Effector CD8-positive, alpha-beta T cell (primary cell): ENCODE measurements around the gene GPR153.

Experiments used
- DNase-seq: peaks from one replicate; lab custom pipeline; 2025; lab: John Stamatoyannopoulos, UW

The GPR153 gene

DNA sequence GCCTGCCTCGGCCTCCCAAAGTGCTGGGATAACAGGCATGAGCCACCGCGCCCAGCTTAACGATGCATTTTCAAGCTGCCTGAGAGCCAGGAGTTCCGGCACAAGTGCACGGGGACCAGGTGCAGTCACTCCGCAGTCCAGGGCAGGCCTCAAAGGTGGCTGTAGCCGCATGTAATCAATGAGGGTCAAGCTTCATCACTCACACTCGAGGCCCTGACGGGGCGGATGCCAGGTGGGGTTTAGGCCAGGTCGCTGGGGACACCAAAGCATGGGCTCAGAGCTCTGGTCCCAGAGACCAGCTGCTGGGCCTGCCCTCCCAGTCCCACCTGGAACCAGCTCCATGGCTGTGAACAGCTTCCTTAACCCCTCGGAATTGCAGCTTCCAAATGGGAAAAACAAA lies 26.1 kb upstream of the GPR153 start:
- DNase-seq = no peak

DNA sequence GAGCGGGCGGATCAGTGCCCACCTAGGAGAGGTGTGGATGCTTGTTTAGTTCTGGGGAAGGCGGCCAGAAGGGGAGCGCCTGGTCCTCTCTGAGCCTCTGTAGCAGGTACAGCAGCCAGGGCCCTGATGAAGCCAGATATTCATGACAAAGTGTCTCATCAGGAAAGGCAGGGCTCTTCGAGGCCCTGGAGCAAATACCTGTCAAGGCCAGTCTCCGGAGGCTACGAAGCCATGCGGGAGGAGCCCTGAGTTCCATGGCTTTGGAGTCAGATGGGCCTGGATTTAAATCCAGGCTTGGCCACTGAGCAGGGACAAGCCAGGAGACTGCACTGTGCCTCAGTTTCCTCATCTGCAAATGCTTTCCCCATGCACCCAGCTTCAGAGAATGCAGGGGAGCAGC lies 25.4 kb upstream of the GPR153 start:
- no peak for DNase-seq

DNA sequence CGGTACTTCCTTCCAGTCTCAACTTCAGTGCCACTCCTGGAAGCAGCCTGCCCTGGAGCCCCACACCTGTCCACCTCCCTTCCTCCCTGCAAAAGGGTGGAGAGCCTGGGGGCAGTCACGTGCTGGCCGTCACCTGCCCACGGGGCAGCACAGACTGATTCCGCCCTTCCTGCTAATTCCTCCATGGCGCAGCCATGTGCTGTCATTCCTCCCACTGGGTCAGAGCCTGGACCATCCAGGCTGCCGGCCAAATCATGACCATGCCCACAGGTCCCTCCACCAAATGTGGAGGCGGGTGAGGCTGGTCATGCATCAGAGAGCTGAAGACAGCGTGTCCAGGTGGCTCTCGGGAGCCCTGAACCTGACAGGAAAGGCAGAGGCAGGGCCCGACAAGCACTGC lies 24.4 kb upstream of the GPR153 start:
- no peak for DNase-seq

DNA sequence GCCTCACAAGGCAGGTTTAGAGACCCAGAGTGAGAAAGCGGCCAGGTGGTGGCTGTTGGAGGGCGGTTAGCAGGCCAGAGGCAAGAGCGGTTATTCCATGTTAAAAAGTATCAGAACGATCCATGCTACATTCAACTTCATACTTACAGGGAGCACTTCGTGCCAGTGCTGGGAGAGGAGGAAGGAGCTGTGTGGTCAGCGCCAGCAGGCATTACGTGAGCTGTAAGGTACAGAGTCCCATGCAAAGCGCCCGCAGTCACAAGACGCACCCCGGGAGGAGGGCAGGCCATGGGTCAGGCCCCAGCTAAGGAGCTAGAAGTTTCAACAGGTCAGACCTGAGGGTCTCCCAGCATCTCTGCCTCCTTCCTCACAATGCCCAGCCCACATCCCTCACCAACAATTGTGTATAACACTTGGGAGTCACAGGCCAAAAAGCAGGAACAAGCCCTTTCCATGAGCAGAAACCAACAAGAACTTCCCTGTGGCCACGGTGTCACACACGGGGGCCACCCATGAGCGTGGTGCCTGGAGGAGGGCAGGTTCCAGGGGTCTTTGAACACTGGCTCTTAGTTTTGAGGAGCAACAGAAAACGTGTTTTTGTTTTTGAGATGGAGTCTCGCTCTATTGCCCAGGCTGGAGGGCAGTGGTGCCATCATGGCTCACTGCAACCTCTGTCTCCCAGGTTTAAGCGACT lies 21.8 kb upstream of the GPR153 start:
- DNase-seq = no peak

DNA sequence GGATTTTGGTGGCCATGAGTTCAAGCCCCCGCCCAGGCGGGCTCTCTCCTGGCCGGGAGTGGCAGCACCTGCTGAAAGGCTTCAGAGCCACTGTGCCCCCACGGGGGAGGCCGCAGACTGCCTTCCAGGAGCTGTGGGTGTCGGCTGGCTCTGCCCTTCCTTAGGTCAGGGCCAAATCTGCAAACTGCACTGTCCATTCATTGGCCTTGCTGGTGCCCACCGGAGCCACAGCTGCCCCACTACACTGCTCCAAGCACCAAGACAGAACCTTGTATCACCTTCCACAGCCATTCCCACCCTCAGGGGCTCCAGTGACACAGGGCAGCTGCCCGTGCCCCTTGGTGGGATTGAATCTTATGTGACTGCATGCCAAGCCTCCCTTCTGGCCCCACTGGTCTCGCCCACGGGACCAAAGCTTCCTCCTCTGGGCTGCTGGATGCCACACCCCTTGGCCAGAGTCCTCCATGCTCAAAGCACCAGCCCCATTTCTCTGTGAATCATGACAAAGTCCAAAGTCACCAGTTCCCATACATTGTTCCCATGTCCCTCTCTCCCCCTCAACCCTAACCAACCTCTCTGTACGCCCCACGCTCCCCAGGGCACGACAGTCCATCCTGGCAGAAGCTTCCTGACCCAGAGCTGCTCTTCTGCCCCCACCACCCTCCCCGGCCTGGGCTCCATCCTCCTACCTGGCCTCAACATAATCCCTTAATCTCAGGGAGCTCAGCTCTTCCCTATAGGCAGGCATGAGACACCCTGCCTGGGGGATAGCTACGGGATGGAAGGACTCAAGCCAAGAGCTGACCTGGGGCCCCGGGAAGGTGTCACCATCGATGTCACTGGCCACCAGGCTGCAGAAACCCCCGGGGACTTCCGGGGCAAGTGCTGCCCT lies 20.9 kb upstream of the GPR153 start:
- DNase-seq = no peak

DNA sequence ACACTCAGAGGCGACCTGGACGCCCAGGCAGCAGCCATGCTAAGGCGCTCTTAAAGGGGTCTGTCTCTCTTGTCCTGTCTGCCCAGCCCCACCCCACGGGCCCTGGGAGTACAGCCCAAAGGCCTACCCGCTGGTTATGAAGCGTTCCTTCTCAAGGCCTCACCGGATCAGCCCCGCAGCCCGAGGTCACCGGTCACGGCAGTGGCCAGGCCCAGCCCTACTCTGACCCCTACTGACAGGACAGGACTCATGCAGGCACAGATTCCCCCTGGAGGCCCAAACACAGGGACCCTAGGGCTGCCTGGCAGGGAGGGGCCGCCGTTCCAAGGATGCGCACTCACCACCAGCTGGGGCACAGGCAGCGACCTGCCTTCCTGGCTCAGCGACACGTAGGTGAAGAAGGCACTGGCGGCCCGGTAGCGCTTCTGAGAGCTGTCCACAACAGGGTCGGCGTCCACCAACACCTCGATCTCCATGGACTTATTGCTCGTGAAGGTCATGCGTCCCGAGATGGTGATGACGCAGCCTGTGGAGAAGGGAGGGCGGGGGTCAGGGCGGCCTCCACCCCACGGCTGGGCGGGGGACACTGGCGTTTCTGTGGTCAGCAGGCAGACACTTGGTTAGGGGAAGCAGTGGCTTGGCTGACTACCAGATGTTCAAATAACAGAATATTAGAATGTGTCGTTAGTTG lies 20.0 kb upstream of the GPR153 start:
- no peak for DNase-seq

DNA sequence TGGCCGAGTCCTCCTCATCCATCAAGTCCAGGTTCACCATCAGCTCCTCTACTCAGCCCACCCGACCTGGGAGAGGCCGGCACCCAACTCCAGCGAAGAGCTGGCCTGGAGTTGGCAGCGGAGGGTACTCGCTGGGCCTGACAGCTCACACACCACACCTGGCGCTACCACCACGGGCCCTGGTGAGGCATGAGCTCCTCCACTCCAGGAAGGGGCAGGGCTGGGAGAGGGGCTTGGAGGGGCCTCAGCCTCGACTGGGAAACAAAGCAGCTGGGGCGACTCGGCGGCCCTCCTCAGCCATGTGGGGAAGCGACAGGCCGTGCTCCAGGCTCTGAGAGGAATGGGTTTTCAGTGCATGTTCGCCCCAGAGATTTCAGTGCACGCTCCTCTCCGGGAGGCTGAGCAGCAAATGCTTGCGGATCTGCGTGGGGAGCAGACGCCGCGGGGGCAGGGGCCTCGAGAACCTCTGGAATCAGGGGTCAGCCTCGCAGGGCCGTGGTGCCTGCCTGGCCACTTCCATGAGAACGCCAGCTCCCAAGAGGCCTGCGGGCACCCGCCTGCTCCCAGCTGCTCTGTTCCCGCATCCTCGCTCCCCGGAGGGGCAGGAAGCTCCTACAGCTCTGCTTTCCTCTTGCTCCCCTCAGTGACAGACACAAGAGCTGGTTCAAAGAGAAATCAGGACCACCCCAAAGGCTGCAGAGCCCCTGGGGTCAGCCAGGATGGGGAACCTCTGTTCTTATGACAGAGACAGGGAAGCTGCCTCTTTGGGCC lies 18.9 kb upstream of the GPR153 start:
- DNase-seq = no peak

DNA sequence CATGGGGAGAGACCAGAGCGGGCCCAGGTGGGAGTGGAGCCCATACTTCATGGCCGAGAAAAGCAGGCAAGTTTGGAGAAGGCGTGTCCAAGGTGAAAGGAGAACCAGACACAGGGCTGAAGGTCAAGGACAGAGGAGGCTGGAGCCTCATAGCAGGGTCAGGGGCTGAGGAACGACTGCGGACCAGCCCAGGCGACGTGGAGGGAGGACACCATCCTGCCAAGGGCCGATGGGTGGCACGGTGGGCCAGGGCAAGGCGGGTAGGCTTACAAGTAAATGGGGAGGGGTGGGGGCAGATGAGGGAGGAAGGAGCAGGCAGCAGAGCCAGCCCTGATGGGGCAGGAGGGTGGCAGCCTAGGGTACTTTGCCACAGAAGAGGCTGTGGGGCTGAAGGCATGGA lies 18.2 kb upstream of the GPR153 start:
- DNase-seq = no peak

DNA sequence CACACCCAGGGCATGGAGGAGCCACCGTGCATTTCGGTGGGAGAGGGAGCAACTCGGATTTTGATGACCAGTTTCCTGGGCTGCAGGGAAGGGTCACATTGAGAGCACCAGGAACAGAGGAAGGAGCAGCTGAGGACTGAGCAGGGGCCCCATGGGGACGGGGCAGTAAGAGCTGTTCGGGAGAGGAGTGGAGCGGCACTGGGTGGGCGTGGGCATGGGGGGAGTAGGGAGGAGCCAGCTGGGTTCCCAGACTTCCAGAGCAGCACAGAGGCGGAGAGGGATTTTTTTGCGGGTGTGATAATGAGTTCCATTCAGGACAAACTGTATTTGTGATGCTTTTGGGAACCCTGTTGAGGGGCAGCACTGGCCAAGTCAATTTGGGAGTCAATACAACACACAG lies 17.4 kb upstream of the GPR153 start:
- no peak for DNase-seq

DNA sequence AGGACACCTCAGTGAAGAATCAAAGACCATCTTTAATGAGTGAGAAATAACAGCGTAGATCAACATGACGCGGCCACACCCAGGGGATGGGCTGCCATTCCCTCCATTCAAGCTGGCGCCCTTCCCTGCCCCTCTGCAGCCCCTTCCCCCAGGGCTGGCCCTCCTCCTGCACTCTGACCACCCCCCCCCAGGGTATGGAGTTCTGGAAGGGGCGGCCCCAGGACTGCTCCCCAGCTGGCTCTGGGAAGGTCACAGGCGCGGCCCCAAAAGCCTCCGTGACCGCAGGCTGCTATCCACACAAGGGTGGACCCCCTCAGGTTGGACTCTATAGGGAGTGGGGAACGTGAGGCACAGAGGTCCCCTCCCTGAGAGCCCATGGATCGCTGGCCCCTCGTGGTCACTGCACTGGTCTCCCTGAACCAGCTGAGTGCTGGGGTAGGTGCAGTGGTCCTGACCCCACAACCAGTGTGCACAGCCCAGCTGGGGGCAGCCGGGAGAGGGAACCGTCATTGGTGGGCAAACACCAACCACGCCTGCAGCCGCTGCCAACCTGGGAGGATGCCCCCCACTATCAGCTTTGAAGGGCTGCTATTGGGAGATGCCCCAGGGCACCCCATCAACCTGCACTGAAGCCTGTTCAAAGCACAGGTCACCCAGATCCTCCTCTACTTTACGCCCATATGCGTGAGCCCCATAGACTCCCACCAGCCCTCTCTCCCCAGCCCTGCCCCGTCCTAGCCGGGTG lies 16.1 kb upstream of the GPR153 start:
- DNase-seq = no peak

DNA sequence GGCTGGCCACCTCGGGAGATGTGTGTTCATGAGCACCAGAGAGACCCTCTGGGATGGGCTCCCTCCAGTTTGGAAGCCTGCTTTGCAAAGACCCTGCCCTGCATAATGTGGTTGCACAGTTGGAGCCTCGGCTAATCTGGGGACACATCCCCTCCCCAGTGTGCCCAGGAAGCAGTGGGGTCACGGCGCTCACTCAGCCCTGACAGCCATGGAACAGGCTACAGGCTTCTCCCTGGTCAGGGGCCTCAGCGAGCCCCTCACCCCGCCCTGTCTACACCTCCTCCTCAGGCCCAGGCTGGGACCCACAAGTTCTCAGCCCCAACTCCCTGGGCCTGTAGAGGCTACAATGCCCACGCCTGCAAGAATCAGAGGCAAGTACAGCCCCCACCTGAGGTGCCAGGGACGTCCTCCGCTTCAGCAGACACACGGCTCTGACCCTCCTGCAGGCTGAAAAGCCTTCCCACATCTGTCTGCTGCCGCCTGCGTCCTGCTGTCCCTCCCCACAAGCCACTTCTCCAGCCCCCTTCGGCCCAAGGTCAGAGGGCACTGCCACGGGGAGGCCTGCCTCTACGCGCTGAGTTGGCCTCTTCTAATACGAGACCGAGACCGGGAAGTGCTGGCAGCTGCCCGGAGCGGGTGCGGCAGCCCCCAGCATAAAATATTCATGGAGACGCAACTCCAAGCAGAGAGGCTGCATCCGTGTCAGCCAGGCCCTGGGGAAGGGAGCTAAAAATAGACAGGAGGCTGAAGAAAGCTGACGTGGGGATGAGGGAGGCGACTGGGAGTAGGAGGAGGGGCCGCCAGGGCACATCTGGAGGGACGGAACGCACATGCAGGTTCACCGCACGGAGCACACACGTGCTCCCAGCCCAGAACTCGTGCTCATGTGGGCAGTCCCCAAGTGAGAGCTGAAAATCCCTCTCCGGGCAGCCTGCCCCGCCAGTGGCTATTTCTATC lies 15.2 kb upstream of the GPR153 start:
- no peak for DNase-seq

DNA sequence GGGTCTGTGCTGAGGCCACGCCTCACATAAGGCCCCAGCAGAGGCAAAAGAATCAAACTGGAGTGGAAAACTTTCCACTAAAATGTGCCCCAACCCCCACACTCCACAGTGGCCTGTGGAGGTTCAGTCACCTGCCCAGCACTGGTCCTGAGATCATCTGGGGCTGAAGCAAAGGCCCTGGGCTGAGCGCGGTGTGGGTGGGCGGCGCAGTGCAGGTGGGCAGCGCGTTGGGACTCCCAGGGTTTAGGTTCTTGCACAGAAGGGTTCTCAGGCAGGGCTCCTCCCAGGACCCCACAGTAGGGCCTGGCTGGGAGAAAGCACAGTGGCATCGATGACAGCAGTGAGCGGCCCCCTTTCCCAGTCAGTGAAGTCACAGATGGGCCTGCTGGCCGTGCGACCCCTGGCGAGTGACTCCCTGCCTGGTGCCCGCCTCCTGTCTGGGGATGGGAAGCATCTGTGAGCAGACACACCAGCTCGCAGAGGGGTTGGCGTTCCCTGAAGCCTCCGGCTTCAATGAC lies 13.8 kb upstream of the GPR153 start:
- no peak for DNase-seq

DNA sequence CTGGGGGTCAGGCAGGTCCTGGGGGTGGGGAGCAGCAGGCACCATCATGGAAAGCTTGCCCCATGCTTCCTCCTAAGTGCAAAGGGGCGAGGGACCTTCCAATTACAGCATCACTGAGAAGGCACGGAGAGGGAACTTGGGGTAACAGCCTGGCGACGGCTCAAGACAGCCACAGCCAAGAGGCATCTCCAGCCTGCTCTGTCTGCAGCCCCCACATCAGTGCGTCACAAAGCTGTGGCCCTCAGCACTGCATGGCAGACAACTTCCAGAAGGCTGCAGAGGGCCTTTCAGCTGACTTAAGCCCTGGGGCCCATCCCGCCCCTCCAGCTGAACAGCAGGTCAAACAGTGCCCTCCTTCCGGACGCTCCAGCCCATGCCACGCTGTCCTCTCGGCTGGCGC lies 13.2 kb upstream of the GPR153 start:
- no peak for DNase-seq

DNA sequence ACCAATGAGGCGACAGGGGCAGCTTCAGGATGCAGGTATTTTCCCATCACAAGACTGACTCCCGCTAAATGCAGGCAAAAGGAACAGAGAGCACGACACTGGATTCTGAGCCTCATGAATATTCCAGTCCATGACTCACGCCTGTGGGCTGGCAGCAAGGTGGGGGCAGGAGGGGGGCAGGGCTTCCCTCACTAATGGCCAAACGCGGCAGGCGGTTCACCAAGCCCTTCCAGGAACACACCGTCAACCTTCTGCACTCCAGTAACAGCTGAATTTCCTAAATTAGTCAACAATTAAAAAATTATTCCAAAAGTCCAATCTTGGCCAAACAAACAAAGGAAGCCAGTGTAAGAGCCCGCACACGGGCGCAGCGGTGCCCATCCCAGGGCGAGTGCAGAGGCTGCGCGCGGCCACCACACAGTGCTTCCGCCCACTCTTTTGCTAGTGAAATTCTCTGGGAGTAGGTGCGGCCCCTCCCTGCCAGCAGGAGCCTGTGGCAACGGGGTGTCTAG lies 12.5 kb upstream of the GPR153 start:
- DNase-seq = no peak

DNA sequence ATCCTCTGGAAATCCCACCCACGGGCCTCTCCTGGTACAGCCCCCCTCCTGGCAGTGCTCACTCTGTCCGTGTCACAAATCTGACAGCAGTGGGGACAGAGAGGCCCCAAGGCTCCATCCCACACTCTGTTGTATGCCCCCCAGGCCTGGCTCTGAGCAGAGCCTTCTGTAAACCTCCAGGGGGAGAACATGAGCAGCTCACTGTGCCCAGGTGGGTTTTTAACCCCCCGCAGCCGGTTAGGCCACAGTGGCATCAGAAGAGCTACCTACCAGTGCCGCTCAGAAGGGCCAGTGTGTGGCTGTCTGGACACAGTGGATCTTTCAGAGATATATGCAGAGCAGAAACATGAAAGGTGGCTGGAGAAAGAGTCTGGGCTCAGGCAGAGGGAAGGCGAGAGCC lies 12.0 kb upstream of the GPR153 start:
- no peak for DNase-seq

DNA sequence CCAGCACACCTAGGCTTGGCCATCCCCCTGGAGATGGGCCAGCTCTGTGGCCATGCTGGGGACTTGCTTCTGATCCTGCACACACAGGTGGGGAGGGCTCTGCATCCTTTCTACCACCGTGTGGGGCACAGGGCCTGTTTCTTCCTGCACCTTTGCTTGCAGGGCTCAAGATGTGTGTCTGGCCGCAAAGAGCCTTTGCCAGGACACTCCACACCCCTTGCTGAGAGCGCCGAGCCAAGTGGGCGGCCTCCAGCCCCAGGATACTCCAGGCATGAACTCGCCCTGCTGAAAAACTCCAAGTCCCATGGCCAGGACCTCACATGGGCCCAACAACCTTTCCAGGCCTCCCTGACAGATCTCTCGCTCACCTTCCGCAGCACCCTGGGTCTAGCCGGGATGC lies 11.6 kb upstream of the GPR153 start:
- no peak for DNase-seq

DNA sequence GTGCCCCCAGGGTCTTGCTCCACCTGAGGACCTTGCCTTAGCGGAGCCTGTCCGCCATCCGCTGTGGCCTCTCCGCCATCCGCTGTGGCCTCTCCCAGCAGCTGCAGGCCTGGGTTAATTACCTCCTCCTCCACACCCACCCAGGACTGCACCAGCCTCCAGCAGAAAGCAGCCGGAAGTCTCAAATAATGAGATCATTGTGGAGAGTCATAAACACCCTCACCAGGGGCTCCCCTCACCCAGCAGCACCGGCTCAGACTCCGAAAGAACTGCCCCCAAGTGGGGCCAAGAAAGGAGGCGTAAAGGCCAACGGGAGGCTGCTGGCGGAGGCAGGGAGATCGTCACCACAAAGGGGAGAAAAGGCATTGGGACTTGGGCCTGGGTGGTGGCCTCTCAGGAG lies 10.7 kb upstream of the GPR153 start:
- DNase-seq = no peak

DNA sequence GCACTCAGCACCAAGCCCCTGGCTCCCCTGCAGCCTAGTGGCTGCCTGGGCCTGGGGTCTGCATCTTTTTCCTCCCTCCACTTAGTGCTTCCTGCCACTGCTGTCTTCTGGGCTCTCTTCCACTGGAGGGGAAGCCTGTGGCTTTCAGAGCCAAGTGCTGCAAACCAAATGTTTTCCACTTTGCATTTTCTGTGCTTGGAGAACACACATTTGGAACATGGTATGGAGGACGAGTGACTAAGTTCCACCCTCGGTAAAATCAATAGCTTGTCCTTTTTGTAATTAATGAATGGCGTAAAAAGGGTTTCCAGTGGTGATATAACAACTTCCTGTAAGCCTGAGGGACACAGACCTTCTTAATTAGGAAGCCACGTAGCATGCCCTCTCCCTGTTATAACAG lies 10.1 kb upstream of the GPR153 start:
- no peak for DNase-seq

DNA sequence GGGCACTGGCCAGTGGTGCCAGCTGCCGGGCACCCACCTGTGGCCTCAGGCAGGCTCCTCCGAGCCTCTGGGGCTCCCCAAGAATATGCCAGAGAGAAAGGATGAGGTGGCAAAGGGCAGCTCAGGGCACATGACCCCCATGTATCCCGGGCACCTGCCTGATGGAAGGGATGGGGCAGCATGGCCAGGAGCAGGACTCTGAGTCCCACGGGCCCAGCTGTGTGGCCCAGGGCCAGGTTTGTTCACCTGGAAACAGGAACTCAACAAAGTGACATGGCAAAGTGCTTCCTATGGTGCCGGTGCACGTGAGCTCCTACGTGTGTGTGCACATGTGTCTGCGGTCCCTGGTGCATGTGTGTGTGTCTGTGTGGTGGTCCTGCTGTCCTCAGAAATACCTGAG lies 9.5 kb upstream of the GPR153 start:
- DNase-seq = no peak
